Cardiac muscle cell (in vitro differentiated cells and primary cell): ENCODE data around the gene SS18. TPM values are rescaled to one million over a fixed set of nuclear protein-coding genes. Genes with fewer than 3 reads are reported as not detected.

Experiments
- DNase-seq, 2 donors: peaks; one replicate each; pipeline versions ENCODE4 v3.0.0 to v3.0.0-alpha.2; 2010 to 2017; ENCODE audit warnings: low read depth in 1 of 2, low spot score in 1 of 2
- H3K27ac ChIP-seq: fragments of 200-600 bp; sonication (generic); 2 replicates; pipeline ENCODE4 v1.5.1; 2016
- H3K27me3 ChIP-seq: fragments of 200-600 bp; sonication (generic); 2 replicates; pipeline ENCODE4 v1.6.0; 2016; ENCODE audit warnings: control low read depth
- H3K36me3 ChIP-seq: fragments of 200-600 bp; sonication (generic); 2 replicates; pipeline ENCODE4 v1.5.1; 2016; ENCODE audit warnings: control low read depth
- H3K4me1 ChIP-seq: fragments of 200-600 bp; sonication (generic); 2 replicates; pipeline ENCODE4 v1.8.1; 2017; ENCODE audit warnings: low read depth, mild to moderate bottlenecking, mixed run types
- H3K4me3 ChIP-seq: fragments of 200-600 bp; sonication (generic); 2 replicates; pipeline ENCODE4 v1.5.1; 2016; ENCODE audit warnings: mild to moderate bottlenecking
- H3K9me3 ChIP-seq: fragments of 200-600 bp; sonication (generic); 2 replicates; pipeline ENCODE4 v1.5.1; 2017; ENCODE audit warnings: low read depth, mild to moderate bottlenecking, control low read depth
- CTCF ChIP-seq: IDR thresholded peaks from 2 replicates; pipeline ENCODE4 v1.5.1; 2012; ENCODE audit warnings: low read depth, mild to moderate bottlenecking, low read length
- polyA plus RNA-seq: library from polyadenylated mRNA; unstranded; fragments of >200 nt; fragmentation: Nextera tagmentation; extraction: Ambion mirVana; gene quantifications from 2 replicates; pipeline ENCODE4 v1.2.1, GENCODE V29; 2016
- total RNA-seq: library from RNA; depleted of rRNA; stranded (reverse); fragments of >200 nt; gene quantifications from 2 replicates; pipeline ENCODE4 v1.2.3, GENCODE V29; 2016

Gene SS18
- total and polyA plus RNA-seq, 2 experiments from 2014 or later: 84.0 to 148 TPM

DNA sequence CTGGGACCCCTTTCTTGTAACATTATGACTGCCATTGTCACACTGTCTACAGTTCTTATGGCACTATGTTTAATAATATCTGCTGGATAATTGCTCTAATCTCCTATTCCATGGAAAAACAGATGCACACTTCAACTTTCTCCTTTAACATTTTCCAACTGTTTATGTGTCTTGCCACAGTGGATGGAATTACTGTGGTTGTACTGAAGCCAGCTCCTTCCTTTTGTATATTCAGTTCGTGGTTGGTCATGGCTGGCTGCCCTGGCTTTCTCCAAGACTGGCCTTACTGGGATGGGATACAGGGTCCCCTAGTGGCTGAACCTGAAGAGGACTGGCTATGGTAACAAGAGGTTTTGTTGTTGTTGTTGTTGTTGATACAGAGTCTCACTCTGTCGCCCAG is 113.9 kb downstream of the SS18 start:
- peak in 1 of 2 donors; percentile 9 for DNase-seq

GRCh38 chr18:25974630-25975077 is 115.8 kb downstream of the SS18 start:
- no peaks in the 10 kb centered on the region for H3K4me1 ChIP-seq
- no peak for TF ChIP-seq CTCF
- no peak for DNase-seq
- H3K27ac ChIP-seq: no peak overlapping the region
- H3K9me3 ChIP-seq: no peaks in the 10 kb centered on the region
- no peak overlapping the region for H3K4me3 ChIP-seq
- H3K36me3 ChIP-seq: no peaks in the 10 kb centered on the region
- H3K27me3 ChIP-seq: no peaks in the 10 kb centered on the region

More for the DNA sequence above, 113.9 kb downstream of the SS18 start:
- Histone ChIP-seq H3K4me3 (no peak overlapping the region), H3K9me3 (no peaks in the 10 kb centered on the region), H3K4me1 (no peaks in the 10 kb centered on the region), H3K27ac (no peak overlapping the region), H3K36me3 (no peaks in the 10 kb centered on the region), H3K27me3 (no peaks in the 10 kb centered on the region)
- no peak for TF ChIP-seq CTCF

Other genes with a start within 250 kb of the SS18 start
- not detected in 2 replicates for gene PSMA8, start 43.3 kb upstream of the SS18 start, total RNA-seq
- not detected in 2 replicates for gene PSMA8, start 43.3 kb upstream of the SS18 start, polyA plus RNA-seq
- 2.0 and 8.2 TPM in 2 replicates for gene TAF4B, start 135.8 kb upstream of the SS18 start, total RNA-seq
- 1.5 and 2.2 TPM in 2 replicates for gene TAF4B, start 135.8 kb upstream of the SS18 start, polyA plus RNA-seq